IPS-NIHi11 (cell line): ENCODE measurements around the gene WWP2.

Source experiments
- DNase-seq: peaks from one replicate; pipeline ENCODE4 v3.0.0; 2012; ENCODE audit warnings: mixed read lengths, low spot score

Gene WWP2

GRCh38 chr16:69890114-69890891 is 128.2 kb downstream of the WWP2 start:
- DNase-seq = peak; percentile 35

DNA sequence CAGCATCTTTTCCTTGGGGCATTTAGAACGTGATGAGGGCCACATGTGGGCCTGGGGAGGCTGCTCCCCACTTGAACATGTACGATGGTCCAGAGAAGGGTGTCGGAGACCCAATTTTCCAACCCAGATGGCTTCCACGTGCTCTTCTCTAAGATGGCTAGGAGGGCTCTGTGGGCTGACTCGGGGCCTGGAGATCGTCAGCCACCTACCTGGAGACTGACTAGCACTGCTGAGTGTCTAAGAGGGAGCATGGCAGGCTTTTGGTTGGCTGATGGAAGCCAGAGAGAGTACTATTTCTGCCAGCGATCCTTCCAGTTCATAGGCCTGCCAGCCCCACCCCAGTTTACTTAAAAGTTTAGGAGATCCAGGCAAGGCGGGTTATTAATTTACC is 128.8 kb downstream of the WWP2 start:
- no peak for DNase-seq

- DNase-seq = no peak
Observed at GRCh38 chr16:69892378-69892777, 130.2 kb downstream of the WWP2 start.

DNA sequence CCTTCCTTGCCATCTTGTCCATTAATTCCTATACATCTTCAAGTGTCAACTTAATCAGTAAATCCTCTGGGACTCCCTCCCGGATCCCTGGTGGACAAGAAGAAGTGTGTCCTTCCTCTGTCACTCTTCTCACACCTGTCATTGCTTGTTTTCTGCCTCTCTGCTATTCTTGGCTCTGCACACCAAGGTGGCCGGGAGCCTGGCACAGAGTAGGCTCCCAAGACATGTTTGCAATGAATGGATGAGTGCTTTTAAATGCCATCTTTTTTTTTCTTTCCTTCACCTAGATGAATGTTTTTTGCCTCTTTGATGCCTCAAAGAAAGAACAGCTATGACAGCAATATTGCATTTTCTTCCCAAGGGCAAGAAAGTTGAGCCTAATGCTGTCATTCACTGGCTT is 131.0 kb downstream of the WWP2 start:
- DNase-seq = no peak

DNA sequence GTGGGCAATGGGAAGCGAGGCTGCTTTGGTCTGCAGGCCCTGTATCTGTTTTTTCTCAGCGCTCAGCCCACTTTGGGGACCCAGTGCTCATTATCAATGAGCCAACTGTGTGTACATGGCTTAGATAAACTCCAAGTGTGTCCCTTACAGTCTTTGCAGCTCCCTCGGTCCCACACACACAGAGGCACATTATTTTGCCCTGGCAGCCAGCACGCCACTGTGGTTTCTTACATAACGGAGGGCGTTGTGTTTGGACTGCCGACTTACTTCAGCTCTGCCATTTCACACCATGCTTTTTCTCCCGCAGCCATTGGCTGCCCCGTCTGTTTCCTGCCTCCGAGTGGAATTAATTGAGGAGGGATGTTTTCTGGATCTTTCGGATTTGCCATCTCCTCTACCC is 132.5 kb downstream of the WWP2 start:
- DNase-seq = no peak

DNA sequence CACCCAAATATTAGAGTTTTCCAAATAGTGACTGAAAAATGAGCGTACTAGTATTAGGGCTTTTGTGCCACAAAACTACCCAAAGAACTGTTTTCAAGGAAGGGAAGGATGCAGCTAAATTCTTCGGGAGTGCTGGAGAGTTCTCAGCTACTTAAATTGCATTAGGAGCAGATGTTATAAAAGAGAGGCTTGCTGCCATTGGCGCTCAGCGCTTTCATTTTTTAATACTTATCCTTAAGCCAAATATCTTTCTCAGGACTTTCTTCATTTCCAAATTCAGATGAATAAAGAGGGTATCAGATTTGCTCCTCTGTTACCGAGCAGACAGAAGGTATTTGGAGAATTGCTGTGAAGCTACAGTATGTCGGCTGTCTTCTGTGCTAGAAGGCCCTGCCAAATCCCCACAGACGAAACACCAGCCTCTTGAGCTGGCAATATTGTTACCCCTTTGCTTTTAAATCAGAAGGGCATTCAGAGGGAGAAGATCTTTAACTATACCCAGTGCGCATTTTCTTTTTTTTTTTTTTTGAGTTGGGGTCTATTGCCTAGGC is 141.8 kb downstream of the WWP2 start:
- no peak for DNase-seq

- DNase-seq = peak; percentile 59
Observed at GRCh38 chr16:69904495-69905170, 142.5 kb downstream of the WWP2 start.

DNA sequence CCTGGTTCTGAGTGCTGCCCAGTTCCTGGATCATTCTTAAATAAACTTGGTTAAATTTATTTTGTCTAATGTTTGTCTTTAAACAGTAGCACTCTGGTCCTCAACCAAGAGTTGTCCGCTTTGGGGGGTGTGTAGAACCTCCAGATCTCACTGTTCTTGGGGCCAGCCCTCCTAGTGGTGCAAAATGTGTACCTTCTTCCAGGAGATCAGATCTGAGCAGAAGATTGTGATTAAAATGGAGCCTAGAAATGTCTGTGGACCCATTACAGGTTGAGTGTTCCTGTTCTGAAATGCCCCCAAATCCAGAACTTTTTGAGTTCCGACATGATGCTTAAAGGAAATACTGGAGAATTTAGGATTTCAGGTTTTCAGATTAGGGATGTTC is 143.0 kb downstream of the WWP2 start:
- DNase-seq = no peak

- DNase-seq = no peak
Observed at GRCh38 chr16:69906838-69907401, 144.8 kb downstream of the WWP2 start.

DNA sequence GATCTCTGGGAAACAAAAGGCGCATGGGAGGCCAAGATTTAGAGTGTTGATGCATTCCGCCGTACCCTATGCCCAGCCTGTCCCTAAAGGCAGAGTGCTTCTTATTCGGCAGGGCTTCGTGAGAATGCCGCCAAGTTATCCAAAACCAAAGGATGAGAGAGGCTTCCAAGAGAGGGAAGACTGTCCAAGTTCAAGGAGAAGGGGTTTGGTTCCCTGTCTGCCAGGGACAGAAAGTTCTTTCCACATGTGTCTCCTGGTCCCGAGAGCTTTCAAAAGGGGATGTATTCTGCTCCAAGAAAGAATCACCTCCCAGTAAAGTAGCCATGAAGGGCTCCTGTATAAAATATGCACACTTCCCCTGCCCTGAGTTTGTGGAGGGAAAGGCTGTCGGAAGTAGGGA is 146.9 kb downstream of the WWP2 start:
- DNase-seq = no peak

DNA sequence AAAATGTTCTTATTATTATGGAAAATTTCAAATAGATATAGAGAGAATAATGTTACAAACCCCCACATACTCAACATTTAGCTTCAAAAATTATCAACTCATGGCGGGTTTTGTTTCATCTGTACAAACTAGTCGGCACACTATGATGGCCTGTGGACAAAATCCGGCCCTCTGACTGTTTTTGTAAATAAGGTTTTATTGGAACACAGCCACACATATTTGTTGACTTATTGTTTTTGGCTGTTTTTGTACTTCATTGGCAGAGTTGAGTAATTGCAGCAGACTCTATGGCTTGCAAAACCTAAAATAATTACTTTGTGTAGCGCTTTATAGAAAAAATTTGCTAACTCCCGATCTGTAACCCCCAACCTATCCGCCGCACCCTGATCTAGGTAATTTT is 147.6 kb downstream of the WWP2 start:
- no peak for DNase-seq

DNA sequence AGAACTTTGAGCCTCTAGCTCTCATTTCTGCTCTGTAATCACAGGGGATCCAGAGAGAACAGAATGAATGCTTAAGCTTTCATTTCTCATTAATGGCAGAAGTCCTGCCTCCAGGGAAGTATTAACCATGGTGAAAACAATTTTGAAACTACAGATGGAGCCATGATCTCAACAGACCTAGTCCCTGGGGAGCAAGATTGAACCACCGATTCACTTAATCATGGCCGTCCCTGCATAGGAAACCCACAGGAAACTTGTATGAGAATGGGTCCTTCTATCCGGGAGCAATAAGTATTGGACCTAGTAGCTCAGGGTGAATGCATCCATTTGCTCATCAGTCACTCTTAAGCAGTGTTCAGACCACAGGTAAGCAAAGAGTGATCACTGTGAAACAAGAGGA is 148.8 kb downstream of the WWP2 start:
- DNase-seq = no peak

DNA sequence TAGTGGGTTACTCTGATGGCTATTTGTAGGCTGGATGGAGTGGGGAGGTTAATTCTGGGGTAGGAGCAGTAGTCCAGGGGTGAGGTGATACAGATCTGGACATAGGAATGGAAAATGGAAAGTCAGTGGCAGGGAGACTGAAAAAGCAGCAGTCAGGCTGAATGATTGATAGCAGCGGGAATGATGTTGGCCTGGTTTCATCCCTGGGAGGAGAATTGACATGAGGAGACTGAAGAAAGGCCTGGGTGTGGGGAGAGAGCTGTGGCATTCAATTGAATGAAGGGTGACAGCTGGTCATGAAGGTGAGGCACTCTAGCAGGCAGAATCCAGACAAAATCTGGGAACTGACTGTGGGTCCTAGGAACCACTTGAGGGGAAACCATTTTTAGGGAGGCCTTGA is 154.3 kb downstream of the WWP2 start:
- DNase-seq = no peak

DNA sequence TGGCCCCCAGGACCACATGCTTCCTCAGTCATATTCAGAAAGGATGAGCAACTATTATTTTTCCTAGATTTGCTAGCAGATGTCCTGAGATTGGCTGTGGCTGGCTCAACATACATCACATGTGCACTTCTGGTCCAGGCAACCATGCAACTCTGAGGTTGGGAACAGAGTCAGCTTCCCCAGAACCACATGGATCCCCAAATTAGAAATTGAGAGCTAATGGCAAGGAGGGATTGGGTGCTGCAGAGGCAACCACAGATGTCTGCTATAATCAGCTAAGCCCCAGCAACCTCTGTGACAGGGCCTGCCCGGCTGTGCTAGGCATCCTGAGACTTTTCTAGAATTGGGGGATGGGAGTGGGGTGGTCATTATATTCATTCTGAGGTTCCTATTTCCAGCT is 155.2 kb downstream of the WWP2 start:
- DNase-seq = no peak

DNA sequence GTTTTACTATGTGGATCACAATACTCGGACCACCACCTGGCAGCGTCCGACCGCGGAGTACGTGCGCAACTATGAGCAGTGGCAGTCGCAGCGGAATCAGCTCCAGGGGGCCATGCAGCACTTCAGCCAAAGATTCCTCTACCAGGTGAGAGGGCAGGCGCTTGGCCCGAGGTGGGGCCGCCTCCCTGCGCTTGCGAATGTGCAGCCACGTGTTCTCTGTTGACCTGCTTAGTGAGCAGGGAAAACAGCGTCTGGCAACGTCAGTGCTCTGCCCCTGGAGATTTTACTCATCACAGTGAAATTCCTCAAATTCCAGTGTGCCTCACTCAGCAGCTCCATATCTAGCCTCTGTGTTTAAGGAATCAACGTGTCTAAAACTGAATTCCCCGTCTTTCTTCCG is 155.6 kb downstream of the WWP2 start:
- peak; percentile 63 for DNase-seq

DNA sequence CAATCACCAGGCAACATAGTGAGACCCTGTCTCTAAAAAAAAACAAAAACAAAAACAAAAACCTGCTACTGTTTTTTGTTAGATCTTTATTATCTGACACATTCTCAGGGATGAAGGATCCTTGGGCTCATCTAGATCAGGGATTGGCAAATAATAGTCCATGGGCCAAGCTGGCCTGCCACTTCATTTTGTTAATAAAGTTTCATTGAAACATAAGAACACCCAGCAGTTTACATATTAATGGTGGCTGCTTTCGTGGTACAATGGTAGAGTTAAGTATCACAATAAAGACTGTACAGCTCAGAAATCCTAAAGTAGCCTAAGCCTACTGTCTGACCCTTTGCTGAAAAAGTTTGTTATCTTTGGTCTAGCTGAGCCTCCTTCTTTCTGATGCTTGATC is 156.1 kb downstream of the WWP2 start:
- DNase-seq = no peak

- no peak for DNase-seq
Observed at GRCh38 chr16:69921127-69921526, 159.0 kb downstream of the WWP2 start.

DNA sequence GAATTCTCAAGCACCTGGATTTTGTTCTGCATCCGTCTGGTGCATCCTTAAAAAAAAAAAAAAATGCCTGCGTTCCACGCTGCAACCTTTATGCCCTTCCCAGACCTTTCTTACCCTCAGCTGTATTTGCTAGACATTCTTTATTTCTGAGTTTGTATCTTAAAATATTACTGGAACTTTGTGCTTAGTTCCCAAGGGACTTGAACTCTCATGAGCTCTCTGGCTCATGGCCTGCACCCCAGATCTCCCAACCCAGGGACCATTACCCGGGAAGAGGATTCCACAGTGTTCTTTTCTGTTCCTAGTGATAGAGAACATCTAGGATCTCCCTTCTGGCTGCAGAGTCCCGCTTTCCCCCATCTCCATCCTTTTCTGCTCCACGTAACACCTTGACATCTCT is 160.1 kb downstream of the WWP2 start:
- DNase-seq = no peak

GRCh38 chr16:69924041-69924775 is 162.1 kb downstream of the WWP2 start:
- DNase-seq = no peak

DNA sequence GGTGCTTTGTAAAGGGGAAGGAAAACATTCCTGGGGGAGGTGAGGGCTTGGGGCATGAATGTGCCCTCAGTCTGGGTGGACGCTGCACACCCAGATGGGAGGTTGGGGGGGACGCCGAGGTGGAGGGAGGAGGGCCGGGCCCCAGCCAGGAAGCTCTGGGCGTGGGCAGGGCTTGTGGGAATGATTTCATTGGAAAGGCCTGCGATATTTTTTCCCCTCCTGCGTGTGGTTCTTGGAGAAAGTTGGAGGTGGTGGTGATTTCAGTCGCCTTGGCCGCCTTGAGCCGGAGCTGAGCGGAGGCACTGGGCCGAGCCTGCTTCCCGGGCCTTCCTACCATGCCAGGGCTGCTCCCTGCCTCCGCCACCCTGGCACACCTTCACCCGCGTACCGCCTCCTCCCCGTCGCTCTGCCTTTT is 162.7 kb downstream of the WWP2 start:
- no peak for DNase-seq

- DNase-seq = no peak
Observed at GRCh38 chr16:69925311-69925710, 163.2 kb downstream of the WWP2 start.

- no peak for DNase-seq
Observed at GRCh38 chr16:69926241-69926640, 164.1 kb downstream of the WWP2 start.
